WERI-Rb-1 (cell line): Measurements from ENCODE around the gene DPP9.

Source experiments
- DNase-seq: peaks from one replicate; pipeline ENCODE4 v3.0.0-alpha.2; 2020
- H3K27ac ChIP-seq: fragments of 250-450 bp; sonication (Bioruptor Pico); 2 replicates; pipeline ENCODE4 v1.5.1; 2020; ENCODE audit warnings: mild to moderate bottlenecking, moderate library complexity
- H3K27me3 ChIP-seq: fragments of 250-450 bp; sonication (Bioruptor Pico); 2 replicates; pipeline ENCODE4 v1.5.1; 2021; ENCODE audit warnings: mild to moderate bottlenecking, low read depth, moderate library complexity; ENCODE audit not compliant: insufficient read depth, severe bottlenecking
- H3K36me3 ChIP-seq: fragments of 250-450 bp; sonication (Bioruptor Pico); 2 replicates; pipeline ENCODE4 v1.5.1; 2020; ENCODE audit warnings: mild to moderate bottlenecking, moderate library complexity
- H3K4me3 ChIP-seq: 2 replicates; pipeline ENCODE4 v1.5.1; 2011; ENCODE audit warnings: low read depth, mild to moderate bottlenecking, control low read depth, low read length
- H3K9me3 ChIP-seq: fragments of 250-450 bp; sonication (Bioruptor Pico); 2 replicates; pipeline ENCODE4 v1.5.1; 2021; ENCODE audit warnings: mild to moderate bottlenecking, moderate library complexity; ENCODE audit not compliant: severe bottlenecking
- TF ChIP-seq, protein P1 (sequence below): IDR thresholded peaks from 2 replicates; pipeline ENCODE4 v1.5.1; 2011; ENCODE audit warnings: low read depth, mild to moderate bottlenecking, control low read depth, inconsistent platforms, low read length

Gene DPP9

GRCh38 chr19:4660181-4660791, 63.4 kb downstream of the DPP9 start:
- H3K27me3 ChIP-seq: no peaks in the 10 kb centered on the region
- no peak overlapping the region for H3K27ac ChIP-seq
- H3K9me3 ChIP-seq: no peaks in the 10 kb centered on the region
- TF ChIP-seq, protein P1, sequence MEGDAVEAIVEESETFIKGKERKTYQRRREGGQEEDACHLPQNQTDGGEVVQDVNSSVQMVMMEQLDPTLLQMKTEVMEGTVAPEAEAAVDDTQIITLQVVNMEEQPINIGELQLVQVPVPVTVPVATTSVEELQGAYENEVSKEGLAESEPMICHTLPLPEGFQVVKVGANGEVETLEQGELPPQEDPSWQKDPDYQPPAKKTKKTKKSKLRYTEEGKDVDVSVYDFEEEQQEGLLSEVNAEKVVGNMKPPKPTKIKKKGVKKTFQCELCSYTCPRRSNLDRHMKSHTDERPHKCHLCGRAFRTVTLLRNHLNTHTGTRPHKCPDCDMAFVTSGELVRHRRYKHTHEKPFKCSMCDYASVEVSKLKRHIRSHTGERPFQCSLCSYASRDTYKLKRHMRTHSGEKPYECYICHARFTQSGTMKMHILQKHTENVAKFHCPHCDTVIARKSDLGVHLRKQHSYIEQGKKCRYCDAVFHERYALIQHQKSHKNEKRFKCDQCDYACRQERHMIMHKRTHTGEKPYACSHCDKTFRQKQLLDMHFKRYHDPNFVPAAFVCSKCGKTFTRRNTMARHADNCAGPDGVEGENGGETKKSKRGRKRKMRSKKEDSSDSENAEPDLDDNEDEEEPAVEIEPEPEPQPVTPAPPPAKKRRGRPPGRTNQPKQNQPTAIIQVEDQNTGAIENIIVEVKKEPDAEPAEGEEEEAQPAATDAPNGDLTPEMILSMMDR: peak; percentile 79
- peaks cover 41% of the 10 kb centered on the region for H3K36me3 ChIP-seq
- peak; percentile 71 for DNase-seq
- no peak overlapping the region for H3K4me3 ChIP-seq

DNA sequence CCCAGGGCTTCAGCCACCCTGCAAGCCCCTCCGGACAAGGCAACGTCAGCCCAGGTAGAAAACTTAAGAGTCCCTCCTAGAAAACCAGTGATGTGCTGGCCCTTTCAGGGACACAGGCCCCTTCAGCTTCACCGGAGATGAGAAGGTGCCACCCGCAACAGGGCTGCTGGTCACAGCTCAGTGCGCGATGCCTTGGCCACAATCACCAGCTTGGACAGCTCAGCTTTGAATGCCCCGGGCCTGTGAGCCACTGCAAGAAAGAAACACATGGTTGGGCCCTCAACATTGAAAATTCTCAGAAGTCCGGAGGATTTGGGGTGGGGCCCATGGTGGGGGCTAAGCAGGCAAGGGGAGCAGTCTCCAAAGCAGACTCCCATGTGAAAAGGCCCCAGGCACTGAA, 65.8 kb downstream of the DPP9 start:
- TF ChIP-seq, protein P1: no peak
- H3K9me3 ChIP-seq: no peaks in the 10 kb centered on the region
- H3K36me3 ChIP-seq: peaks cover 39% of the 10 kb centered on the region
- H3K27ac ChIP-seq: no peak overlapping the region
- H3K27me3 ChIP-seq: no peaks in the 10 kb centered on the region
- no peak overlapping the region for H3K4me3 ChIP-seq
- DNase-seq: no peak

DNA sequence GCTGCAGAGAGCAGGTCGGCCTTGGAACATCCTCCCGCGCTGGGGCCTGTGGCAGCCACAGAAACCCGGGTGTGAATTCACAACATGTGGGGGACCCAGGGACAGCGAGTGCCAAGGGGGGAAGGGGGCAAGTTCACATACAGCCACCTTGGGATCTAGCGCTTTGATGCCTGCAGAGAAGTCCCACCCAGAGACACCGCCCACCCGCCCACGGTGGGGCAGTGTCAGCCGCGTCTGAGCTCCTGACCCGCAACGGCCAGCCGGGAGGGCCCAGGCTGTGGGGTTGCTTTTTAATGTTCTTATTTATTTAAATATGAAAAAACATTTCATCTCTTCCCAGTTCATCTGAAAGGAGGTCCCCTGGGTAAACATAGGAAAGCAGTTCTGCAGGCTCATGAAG, 66.4 kb downstream of the DPP9 start:
- peaks cover 39% of the 10 kb centered on the region for H3K36me3 ChIP-seq

GRCh38 chr19:4656102-4656501, 67.5 kb downstream of the DPP9 start:
- no peak overlapping the region for H3K4me3 ChIP-seq
- TF ChIP-seq, protein P1: no peak
- peaks cover 39% of the 10 kb centered on the region for H3K36me3 ChIP-seq
- no peak for DNase-seq
- H3K27me3 ChIP-seq: no peaks in the 10 kb centered on the region
- no peak overlapping the region for H3K27ac ChIP-seq
- no peaks in the 10 kb centered on the region for H3K9me3 ChIP-seq

More for the DNA sequence above, 66.4 kb downstream of the DPP9 start:
- DNase-seq: no peak
- Histone ChIP-seq H3K9me3 (no peaks in the 10 kb centered on the region), H3K27ac (no peak overlapping the region), H3K27me3 (no peaks in the 10 kb centered on the region), H3K4me3 (no peak overlapping the region)
- TF ChIP-seq, protein P1: no peak

DNA sequence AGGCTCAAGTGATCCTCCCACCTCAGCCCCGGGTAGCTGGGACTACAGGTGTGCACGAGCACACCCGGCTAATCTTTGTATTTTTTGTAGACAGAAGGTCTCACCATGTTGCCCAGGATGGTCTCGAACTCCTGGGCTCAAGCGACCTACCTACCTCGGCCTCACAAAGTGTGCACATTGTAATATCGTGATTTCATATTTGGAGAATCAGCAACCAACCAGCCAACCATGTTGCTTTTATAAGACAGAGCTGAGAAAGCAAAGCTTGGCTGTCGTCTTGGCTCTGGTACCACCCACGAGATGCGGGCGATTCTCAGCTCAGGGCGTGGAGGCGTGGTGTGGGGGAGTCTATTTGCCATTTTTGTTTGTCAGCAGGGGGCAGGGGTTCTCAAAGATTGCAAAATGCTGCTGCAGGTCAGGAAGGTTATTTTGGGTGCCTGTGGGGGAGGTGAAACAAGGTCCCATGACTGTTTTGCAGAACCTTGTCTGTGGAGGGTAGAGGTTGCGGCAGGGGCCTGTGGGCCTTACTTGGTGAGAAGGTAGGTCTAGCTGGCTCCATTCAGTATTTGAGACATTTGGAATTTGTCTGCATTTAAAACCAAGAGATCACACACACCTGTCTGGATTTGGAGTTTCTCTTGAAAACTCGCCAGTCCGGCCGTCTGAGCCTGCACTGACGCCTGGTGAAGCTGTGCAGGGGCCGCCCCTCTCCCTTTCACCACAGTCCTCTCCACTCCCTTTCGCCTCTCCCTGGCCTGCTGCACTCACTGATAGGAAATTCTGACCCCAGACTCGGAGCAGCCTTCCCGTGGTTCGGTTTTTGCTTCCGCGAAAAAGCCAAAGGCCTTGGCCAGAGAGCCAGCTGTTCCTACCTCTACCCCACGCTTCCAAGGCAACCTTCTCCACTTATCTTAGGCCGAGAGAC, 68.9 kb downstream of the DPP9 start:
- Histone ChIP-seq H3K27ac (no peak overlapping the region), H3K9me3 (no peaks in the 10 kb centered on the region), H3K36me3 (peaks cover 33% of the 10 kb centered on the region), H3K27me3 (no peaks in the 10 kb centered on the region), H3K4me3 (no peak overlapping the region)
- DNase-seq: no peak
- TF ChIP-seq, protein P1: no peak
